HG02943 (cell line): ENCODE results near the gene REEP6.
"Not testable (repeated sequence)": the region's sequence is repeated elsewhere in the genome, so short reads cannot be mapped to it uniquely, and the experiment has no call there.

Experiments
- ATAC-seq: cut with Tn5 transposase; IDR thresholded peaks from one replicate; pipeline ENCODE4 v1.9.1; 2021; ENCODE audit warnings: mild to moderate bottlenecking, low read depth, moderate library complexity; ENCODE audit not compliant: unreplicated experiment

Gene REEP6

DNA sequence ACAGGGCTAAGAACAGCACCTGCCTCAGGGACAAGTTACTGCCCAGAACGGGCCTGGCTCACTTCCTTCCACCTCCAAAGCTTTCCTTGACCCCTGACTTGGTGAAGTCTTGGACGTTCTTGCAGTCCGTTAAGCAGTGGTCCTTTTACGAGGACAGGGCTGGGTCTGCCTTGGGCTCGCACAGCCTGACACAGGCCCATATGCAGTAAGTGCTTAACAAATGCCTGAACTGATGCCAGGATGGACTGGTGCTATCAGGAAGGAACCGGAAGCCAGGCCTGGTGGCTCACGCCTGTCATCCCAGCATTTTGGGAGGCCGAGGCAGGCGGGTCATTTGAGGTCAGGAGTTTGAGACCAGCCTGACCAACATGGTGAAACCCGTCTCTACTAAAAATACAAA lies 31.1 kb downstream of the REEP6 start:
- no peak for ATAC-seq

DNA sequence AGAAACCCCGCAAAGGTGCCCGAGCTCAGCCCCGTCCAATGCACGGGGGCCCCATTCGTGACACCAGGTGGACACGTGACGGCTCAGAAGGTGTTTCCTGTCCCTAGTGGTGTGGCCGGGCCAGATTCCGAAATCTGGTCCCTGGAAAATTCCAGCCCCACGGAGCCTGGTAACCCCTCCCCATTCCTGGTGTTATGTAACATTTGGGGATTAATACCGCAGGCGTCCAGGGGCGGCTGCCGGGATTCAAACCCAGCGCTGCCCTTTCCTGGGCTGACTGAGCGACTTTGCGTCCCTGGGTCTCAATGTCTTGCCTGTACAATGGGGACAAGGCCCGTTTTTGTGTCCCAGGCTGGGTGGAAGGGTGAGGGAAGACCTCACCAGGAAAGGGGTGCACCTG lies 31.9 kb downstream of the REEP6 start:
- no peak for ATAC-seq

DNA sequence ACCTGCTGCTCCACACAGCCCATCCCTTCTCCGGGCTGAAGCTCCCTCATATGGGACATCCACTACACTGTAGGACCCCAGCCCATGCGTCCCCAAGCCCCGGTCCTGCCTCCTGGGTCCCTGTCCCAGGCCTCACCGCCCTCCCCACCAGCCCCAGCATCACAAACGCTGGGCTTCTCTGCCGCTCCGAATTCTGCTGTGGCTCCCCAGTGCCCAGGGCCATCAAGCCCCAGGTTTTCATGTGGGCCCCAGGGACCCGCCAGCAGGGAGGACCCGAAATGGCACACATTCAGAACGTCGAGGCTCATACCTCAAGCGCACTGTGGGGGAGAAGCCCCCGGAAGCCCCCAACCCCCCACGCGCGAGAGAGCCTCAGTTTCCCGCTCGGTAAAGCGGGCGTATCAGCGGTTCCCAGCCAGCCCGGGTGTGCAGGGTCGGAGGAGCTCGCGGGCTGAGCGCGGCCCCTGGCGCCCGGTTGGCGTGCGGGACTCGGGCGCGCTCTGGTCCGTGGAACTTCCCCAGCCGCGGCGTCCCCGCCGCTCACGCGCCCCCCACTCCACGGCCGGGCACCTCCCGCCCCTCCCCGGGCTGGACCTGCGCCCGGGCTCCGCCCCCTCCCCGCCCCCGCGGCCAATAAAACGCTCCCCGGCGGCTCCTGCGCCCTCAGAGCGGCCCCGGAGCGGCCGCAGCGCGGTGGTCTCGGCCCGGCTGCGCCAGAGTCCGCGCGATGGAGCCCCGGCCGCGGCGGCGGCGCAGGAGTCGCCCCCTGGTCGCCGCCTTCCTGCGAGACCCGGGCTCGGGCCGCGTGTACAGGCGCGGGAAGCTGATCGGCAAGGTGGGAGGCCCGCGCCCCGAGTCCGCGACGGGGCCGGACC lies 32.7 kb downstream of the REEP6 start, which contains the start of gene PLK5:
TSS of gene PLK5 (plus strand) at position 666 of the 875 bp plus-strand sequence. CDS start 2,920 bp downstream, outside the sequence.
- no peak for ATAC-seq

DNA sequence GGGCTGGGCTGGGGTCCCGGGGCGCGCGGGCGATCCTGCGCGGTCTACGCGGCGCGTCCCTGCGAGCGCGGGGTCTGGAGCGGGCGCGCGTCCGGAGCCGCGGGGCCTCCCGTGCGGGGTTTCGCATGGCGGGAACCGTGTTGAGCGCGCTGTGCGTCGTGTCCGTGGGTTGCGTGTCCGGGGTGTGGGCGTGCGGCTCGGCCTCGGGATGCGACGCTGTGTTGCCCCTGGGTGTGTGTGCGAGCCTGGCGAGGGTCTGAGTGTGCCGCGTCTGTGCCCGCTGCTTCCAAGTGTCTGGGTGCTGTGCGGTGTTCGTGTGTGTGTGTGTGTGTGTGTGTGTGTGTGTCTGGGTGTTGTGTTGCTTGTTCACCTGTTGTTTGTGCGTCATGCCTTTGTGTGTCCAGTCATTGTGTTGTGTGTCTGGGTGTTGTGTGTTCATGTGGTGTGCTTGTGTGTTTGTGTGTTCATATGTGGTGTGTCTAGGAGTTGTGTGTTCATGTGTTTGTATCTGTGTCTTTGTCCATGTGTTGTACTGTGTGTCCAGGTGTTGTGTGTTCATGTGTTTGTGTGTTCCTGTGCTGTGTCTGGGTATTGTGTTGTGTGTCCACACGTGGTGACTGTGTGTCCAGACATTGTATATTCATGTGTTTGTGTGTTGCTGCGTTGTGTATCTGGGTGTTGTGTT lies 33.4 kb downstream of the REEP6 start:
- no peak for ATAC-seq

DNA sequence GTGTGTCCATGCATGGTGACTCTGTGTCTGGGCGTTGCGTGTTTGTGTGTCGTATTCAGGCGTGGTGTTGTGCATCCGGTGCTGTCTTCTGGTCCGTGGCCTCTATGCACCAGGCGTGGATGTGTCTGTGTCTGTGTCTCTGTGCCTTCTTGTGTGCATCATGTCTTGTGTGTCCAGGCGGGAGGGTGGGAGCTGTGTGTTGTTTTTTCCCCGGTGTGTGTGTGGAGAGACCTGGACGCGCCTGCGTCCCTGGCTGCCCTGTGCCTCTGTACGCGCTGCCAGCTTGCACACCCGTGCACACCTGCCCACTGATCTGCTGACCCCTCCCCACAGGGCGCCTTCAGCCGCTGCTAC lies 34.0 kb downstream of the REEP6 start:
- no peak for ATAC-seq

DNA sequence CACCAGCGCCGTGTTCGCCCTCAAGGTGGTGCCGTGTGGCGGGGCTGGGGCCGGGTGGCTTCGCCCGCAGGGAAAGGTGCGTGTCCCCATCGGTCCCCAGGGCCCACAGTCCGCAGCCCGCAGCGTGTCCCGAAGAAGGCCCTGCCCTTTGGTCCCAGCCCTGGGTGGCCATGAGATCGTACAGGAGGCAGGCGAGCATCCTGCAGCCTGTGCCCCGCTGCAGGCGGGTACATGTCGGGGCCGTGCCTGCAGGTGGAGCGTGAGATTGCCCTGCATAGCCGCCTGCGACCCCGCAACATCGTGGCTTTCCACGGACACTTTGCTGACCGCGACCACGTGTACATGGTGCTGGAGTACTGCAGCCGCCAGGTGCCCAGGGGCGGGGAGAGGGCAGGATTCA lies 34.4 kb downstream of the REEP6 start:
- ATAC-seq = no peak

DNA sequence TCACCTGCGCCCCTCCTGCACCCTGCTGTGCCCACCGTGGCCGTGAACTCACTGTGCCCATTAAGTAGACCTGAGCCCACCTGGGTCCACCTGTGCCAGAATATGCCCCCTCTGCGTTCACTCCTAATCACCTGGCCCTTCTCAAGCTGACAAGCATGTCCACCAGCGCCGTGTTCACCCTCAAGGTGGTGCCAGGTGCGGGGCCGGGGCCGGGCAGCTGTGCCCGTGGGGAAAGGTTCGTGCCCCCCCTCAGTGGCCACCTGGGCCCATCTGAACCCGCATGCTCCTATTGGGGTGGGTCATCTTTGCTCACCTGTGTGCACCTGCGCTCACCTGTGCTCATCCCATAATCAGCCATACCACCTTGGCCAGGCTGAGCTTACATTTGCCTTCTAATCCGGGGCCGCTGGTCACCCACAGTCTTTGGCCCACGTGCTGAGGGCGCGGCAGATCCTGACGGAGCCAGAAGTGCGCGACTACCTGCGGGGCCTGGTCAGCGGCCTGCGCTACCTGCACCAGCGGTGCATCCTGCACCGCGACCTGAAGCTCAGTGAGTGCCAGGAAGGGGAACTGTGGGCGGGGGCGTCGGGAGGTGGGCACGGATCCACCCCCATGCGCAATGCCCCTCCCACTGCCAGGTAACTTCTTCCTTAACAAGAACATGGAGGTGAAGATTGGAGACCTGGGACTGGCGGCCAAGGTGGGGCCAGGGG lies 35.2 kb downstream of the REEP6 start:
- no peak for ATAC-seq

DNA sequence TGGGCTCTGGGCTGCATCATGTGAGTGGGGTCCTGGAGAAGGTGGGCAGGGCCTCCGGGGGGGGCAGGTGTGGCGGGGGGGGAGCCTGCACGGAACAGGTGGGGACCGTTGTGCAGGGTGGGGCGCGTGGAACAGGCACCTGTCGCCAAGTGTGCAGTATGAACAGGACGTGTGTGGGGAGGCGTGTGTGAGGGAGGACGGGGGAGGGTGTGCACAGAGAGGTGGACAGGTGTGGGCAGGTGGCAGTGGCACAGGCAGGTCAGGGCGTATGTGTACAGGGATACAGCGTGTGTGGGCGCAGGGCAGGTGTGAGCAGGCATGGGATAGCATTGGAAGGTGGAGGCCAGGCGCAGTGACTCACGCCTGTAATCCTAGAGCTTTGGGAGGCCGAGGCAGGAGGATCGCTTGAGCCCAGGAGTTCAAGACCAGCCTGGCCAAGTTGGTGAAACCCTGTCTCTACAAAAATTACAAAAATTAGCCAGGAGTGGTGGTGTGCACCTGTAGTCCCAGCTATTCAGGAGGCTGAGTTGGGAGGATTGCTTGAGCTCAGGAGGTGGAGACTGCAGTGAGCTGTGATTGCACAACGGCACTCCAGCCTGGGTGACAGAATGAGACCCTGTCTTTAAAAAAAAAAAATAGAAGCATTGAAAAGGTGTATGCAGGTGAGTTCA lies 36.1 kb downstream of the REEP6 start:
- ATAC-seq = no peak

DNA sequence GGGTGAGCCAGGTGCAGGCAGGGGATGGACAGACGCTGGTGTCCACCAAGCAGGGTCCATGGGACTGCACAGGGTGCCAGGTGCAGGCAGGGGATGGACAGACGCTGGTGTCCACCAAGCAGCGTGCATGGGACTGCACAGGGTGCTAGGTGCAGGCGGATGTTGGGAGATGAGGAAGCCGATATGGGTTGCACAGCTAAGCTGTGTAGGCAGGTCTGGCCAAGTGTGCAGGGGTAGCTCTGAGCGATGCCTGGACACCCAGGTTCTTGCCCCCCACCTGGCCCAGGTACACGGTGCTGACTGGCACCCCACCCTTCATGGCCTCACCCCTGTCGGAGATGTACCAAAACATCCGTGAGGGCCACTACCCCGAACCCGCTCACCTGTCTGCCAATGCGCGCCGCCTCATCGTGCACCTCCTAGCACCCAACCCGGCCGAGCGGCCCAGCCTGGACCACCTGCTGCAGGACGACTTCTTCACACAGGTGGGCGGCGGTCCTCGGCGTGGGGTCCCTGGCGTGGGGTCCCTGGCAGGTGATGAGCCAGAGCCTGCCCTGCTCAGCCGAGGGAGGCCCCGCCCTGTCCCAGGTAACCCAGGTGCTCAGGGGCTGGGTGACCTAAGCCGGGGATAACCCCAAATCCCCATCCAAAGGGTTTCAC lies 36.8 kb downstream of the REEP6 start:
- no peak for ATAC-seq

DNA sequence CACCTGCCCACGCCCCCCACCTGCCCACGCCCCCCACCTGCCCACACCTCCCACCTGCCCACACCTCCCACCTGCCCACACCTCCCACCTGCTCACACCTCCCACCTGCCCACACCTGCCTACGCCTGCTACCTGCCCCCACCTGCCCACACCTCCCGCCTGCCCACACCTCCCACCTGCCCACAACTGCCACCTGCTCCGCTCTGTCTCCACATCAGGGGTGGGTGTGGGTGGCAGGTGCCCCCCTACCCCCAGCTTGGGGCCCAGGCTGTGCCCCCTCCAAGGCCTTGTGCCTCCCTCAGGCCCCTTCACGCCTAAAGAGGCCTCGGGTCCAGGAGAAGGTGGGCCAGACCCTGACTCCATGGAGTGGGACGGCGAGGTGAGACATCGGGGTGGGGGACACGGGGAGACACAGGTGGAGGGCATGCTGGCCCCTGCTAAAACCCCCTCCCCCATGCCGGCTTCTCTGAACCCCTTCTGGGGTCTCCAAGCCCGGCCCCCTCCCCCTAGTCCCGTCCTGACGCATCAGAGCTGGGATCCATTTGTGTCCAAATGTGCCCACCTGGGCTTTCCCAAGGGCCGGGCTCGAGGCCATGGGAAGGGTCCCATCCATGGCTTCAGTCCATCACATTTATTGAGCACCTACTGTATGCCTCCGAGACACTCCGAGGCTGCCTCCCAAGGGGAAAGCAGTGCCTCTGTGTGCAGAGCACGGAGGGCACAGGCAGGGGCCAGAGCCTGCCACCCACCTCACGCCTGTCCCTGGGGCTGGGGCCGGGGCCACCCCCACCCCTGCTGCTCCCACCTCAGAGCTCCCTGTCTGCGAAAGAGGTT lies 37.8 kb downstream of the REEP6 start:
- no peak for ATAC-seq

DNA sequence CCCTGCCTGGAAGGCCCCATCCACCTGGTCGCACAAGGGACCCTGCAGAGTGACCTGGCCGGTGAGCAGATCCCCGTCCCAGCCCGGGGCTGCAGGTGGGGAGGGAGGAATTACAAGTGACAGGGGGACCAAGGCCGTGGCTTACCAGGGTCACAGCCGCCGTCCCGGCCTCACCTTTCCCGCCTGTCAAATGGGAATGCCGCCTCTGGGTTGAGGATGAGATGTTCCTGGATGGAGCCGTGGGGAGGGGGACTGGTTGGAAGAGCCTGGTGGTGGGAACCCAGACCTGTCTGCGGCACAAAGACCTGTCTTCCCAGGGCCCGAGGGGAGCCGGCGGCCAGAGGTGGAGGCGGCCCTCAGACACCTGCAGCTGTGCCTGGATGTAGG lies 38.4 kb downstream of the REEP6 start:
- ATAC-seq = no peak

DNA sequence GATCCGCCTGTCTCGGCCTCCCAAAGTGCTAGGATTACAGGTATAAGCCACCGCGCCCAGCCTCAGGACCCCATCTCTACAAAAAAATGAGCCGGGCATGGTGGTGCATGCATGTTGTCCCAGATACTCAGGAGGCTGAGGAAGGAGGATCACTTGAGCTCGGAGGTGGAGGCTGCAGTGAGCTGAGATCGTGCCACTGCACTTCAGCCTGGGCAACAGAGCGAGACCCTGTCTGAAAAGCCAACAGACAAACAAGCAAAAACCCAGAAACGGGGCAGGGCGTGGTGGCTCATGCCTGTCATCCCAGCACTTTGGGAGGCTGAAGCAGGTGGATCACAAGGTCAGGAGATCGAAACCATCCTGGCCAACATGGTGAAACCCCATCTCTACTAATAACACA lies 39.9 kb downstream of the REEP6 start:
- not testable (repeated sequence) for ATAC-seq

DNA sequence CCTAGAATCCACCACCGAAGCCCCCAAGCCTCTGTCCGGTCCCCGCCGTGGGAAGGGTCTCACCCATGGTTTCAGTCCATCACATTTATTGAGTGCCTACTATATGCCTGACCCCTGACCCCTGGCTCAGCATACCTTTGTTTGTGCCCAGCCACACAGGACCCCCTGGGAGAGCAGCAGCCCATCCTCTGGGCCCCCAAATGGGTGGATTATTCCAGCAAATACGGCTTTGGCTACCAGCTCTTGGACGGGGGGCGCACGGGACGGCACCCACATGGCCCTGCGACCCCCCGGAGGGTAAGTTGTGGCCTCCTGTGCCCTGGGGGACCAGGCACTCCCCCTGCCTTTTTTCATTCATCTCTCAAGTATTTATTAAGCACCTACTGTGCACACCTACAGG lies 40.6 kb downstream of the REEP6 start:
- ATAC-seq = no peak

DNA sequence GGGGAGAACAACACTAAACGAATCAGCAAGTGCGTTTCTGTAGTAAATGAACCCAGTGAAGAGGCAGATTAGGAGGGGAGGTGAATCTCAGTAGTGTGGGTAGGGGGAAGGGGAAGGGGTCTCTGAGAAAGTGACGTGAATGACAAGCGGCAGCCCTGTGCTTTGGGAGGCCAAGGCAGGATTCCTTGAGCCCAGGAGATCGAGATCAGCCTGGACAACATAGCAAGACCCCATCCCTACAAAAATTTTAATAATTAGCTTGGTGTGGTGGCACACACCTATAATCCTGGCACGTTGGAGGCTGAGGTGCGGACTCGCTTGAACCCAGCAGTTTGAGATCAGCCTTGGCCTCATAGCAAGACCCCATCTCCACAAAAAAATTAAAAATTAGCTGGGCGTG lies 41.0 kb downstream of the REEP6 start:
- ATAC-seq = no peak

DNA sequence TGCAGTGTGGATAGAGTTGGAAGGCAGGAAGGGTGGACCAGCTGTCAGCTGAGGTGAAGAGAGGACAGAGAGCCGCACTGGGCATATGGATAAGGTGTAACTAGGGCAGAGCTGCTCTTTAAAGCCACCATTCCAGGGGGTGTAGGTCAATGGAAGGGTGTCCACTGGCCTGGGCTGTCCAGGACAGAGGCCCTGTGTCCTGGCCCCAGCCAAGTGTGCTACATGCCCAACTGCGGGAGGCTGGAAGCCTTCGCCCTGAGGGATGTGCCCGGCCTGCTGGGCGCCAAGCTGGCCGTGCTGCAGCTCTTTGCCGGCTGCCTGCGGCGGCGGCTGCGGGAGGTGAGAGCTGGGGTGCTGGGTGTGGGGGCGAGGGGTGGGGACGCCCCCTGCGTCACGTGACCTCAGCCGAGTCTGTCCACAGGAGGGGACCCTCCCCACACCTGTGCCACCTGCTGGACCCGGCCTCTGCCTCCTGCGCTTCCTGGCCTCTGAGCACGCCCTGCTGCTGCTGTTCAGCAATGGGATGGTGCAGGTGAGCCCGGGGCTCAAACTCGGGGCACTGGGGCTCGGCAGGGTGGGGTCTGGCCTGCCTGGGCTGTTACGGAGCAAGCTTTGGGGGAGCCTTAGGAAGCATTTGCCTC lies 42.6 kb downstream of the REEP6 start:
- ATAC-seq = no peak

DNA sequence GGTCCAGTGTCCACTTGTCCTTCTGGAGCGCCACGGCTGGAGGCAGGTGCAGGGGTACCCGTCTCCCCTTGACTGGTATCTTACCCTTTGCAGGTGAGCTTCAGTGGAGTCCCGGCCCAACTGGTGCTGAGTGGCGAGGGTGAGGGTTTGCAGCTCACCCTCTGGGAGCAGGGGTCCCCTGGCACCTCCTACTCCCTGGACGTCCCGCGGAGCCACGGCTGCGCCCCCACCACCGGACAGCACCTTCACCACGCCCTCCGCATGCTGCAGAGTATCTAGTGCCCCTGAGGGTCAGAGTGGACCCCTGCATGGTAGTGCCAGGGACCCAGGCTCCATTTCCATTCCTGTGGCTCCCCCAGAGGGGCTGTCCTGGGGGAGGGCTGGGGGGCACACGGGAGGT lies 44.0 kb downstream of the REEP6 start:
- no peak for ATAC-seq

DNA sequence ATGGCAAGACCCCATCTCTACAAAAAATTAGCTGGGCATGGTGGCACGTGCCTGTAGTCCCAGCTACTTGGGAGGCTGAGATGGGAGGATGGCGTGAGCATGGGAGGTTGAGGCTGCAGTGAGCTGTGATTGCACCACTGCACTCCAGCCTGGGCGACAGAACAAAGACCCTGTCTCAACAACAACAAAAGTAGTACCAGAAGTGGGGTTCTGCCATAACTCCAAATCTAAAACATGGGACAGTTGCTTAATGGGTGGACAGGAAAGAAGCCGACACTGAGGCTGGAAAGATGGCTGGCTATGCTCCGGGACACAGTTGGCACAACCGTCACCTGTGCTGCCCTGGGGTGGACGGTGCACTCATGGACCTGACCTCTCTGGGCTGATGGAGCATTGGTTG lies 44.7 kb downstream of the REEP6 start:
- ATAC-seq = not testable (repeated sequence)

DNA sequence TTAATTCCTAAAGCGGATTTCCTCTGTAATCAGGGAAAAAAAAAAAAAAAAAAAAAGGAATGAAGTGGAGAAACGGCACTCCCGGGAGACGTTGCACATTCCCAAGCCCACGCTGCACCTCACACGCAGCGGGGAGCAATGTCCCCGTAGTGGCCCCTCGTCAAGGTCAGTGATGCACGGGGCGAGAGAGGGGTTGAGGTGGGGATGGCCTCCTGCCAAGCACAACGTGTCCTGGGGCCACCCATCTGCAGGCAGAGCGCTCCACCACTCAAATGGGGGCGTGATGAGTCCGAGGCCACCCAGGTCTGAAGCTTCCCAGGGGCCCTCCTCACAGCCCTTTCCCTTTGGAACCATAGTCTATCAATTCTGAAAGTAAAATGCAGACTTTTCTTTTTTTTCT lies 48.0 kb downstream of the REEP6 start:
- no peak for ATAC-seq

DNA sequence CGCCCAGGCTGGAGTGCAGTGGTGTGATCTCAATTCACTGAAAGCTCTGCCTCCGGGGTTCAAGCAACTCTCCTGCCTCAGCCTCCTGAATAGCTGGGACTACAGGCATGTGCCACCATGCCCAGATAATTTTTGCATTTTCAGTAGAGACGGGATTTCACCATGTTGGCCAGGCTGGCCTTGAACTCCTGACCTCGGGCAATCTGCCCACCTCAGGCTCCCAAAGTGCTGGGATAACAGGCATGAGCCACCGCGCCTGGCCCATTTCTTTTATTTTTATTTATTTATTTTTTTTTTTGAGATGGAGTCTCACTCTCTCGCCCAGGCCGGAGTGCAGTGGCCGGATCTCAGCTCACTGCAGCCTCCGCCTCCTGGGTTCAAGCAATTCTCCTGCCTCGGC lies 48.8 kb downstream of the REEP6 start:
- ATAC-seq = not testable (repeated sequence)
